Measurements from ENCODE around the gene ARL15. TPM values are rescaled to one million over a fixed set of nuclear protein-coding genes. Genes with fewer than 3 reads are reported as not detected.

ARL15 gene
- total RNA-seq, 3 donors from 2014 or later, result 29.0 to 65.0 (median 42.9) TPM

DNA sequence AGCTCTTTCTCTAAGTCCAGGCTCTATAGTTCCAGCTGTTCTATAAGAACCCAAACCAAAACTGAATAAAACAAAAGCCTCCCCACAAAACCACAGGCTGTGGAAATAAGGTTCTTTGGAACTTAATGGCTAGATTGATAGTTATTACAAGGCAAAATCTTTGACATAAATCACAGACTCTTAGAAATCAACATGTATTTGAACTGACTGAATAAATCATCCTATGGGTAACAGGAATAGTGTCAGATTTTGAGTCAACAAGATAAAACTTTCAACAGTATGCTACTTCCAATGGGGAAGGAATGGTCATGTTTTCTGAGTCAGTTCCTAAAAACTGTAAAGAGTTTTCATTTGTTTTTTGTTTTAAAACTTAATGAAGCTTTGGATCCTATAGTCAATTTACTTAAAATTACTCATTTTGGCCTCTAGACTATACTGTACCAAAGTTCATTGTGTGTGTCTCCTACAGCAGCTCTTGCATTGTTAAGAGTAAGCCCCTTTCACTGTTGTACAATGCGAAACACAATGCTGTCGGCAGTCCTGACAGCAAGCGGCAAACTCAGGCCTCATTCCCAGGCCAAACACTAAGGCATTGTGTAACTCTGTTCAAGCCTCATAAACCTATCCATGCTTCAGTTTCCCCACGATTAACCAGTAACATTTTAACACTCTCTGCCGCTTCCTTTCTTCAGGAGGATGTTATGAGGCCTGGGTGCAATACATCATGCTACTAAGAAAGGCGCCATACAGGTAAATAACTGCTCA, 134.1 kb downstream of the ARL15 start:
- Histone ChIP-seq H3K4me1 (no peaks in the 10 kb centered on the region), H3K27me3 (no peaks in the 10 kb centered on the region), H3K36me3 (no peaks in the 10 kb centered on the region), H3K27ac (no peak overlapping the region), H3K4me3 (no peak overlapping the region), H3K9me3 (peaks cover 0 to 6% of the 10 kb centered on the region in 2 donors)
- TF ChIP-seq POLR2AphosphoS5 (IDR thresholded peaks at IDR 0.05), result no peak
- no peak for TF ChIP-seq POLR2A (IDR thresholded peaks at IDR 0.05)
- TF ChIP-seq, protein P1, sequence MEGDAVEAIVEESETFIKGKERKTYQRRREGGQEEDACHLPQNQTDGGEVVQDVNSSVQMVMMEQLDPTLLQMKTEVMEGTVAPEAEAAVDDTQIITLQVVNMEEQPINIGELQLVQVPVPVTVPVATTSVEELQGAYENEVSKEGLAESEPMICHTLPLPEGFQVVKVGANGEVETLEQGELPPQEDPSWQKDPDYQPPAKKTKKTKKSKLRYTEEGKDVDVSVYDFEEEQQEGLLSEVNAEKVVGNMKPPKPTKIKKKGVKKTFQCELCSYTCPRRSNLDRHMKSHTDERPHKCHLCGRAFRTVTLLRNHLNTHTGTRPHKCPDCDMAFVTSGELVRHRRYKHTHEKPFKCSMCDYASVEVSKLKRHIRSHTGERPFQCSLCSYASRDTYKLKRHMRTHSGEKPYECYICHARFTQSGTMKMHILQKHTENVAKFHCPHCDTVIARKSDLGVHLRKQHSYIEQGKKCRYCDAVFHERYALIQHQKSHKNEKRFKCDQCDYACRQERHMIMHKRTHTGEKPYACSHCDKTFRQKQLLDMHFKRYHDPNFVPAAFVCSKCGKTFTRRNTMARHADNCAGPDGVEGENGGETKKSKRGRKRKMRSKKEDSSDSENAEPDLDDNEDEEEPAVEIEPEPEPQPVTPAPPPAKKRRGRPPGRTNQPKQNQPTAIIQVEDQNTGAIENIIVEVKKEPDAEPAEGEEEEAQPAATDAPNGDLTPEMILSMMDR (IDR thresholded peaks at IDR 0.05), result no peak
- no peak for DNase-seq (ENCODE audit: low spot score in 2 of 2)
- intact Hi-C loops (cut with DNase I; ENCODE audit: low total_unique reads), result no loop called here

DNA sequence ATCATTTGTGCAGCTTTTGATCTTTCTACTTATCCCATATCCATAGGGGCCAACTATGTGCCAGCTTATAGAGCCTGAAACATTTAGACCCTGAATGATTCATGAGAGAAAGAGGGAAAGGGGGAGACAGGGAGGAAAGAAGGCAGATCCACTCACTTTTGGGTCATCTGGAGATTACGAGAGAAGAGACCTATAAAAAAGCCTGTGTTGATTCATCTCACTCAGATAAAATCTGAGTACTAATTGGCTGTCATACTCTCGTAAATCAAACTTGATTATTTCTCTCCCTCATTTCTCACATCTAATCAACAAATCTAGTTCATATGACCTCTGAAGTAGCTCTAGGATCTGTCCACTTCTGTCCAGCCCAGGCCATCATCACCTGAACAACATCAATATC, 137.1 kb downstream of the ARL15 start:
- H3K4me1 ChIP-seq, result no peaks in the 10 kb centered on the region
- TF ChIP-seq POLR2AphosphoS5 (IDR thresholded peaks at IDR 0.05), result no peak
- no peak for TF ChIP-seq POLR2A (IDR thresholded peaks at IDR 0.05)
- TF ChIP-seq, protein P1 (IDR thresholded peaks at IDR 0.05), result no peak
- DNase-seq (ENCODE audit: low spot score in 2 of 2), result no peak
- H3K27me3 ChIP-seq, result no peaks in the 10 kb centered on the region
- H3K9me3 ChIP-seq, result peaks cover 0 to 6% of the 10 kb centered on the region in 2 donors
- H3K36me3 ChIP-seq, result no peaks in the 10 kb centered on the region
- intact Hi-C loops (cut with DNase I; ENCODE audit: low total_unique reads), result no loop called here
- H3K27ac ChIP-seq, result no peak overlapping the region
- no peak overlapping the region for H3K4me3 ChIP-seq

DNA sequence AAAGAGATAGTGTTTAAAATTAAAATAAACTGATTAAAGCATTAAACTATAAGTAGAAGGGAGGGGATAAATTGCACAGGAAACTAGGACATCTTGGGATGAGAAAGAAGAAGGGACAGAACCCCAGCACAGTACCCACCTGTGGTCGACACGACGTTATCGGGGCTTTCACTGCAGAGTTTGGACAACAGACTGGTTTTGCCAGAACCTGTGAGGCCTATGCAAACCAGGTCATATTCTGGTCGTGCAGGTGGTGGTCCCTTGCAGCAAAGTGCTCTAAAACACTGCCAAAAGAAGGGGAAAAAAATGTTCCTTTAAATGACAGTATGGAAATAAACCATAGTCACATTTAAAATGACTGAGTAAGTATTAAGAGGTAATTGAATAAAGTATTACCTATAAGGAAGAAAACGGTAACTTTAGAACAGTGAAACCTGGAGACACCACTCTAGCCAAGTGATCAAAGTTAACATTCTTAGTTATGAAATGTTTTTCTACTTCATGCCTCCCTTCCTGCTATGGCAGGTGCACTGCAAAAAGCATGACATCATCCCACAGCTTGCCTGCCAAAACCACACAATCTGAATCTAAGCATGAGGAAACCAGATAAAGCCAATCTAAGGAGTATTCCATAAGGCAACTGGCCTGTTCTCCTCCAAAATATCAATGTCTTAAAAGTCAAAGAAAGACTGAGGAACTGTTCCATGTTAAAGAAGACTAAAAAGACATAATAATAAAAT, 138.6 kb downstream of the ARL15 start:
- peaks cover 0 to 6% of the 10 kb centered on the region in 2 donors for H3K9me3 ChIP-seq
- intact Hi-C loops (cut with DNase I; ENCODE audit: low total_unique reads), result no loop called here
- no peaks in the 10 kb centered on the region for H3K36me3 ChIP-seq
- no peak for DNase-seq (ENCODE audit: low spot score in 2 of 2)
- H3K27me3 ChIP-seq, result no peaks in the 10 kb centered on the region
- H3K4me3 ChIP-seq, result no peak overlapping the region
- H3K27ac ChIP-seq, result no peak overlapping the region
- no peak for TF ChIP-seq POLR2A (IDR thresholded peaks at IDR 0.05)
- TF ChIP-seq POLR2AphosphoS5 (IDR thresholded peaks at IDR 0.05), result no peak
- TF ChIP-seq, protein P1 (IDR thresholded peaks at IDR 0.05), result no peak
- no peaks in the 10 kb centered on the region for H3K4me1 ChIP-seq

DNA sequence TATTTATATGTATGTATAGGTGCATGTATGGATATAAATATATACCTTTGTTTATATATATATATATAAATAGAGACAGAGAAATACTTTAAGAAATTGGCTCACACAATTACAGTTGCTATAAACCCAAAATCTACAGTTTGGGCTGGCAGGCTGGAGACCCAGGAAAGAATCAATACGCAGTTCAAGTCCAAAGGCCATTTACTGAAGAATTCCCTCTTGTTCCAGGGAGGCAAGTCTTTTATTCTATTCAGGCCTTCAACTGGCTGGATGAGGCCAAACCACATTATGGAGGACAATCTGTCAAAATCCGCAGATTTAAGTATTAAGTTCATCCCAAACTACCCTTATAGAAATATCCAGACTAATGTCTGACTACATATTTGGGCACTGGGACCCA, 144.7 kb downstream of the ARL15 start:
- H3K27ac ChIP-seq, result no peak overlapping the region
- TF ChIP-seq POLR2AphosphoS5 (IDR thresholded peaks at IDR 0.05), result no peak
- H3K36me3 ChIP-seq, result no peaks in the 10 kb centered on the region
- no peak overlapping the region for H3K4me3 ChIP-seq
- DNase-seq (ENCODE audit: low spot score in 2 of 2), result no peak
- H3K9me3 ChIP-seq, result no peaks in the 10 kb centered on the region
- no peaks in the 10 kb centered on the region for H3K27me3 ChIP-seq
- H3K4me1 ChIP-seq, result no peaks in the 10 kb centered on the region
- intact Hi-C loops (cut with DNase I; ENCODE audit: low total_unique reads), result no loop called here

DNA sequence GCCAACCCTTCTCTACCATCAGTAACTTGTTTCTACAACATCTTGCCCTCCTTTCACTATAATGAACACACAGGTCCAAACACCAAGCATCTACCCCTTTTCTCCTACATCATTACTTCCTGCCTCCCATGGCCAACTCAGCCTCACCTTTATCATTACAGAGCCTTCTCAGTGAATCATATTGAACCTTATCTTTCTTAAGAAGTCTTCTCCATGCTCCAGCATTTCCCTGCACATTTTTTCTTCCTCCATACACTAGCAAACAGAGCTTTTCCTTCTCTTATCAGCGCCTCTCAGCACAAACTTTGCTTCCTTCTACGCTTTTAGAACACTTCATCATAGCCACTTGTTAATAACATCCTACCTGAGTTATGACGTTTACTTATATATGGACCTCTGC, 148.2 kb downstream of the ARL15 start:
- Histone ChIP-seq H3K4me1 (no peaks in the 10 kb centered on the region), H3K27ac (no peak overlapping the region), H3K36me3 (no peaks in the 10 kb centered on the region), H3K27me3 (no peaks in the 10 kb centered on the region), H3K4me3 (no peak overlapping the region), H3K9me3 (no peaks in the 10 kb centered on the region)
- intact Hi-C loops (cut with DNase I; ENCODE audit: low total_unique reads), result no loop called here
- no peak for DNase-seq (ENCODE audit: low spot score in 2 of 2)
- TF ChIP-seq POLR2A (IDR thresholded peaks at IDR 0.05) (no peak), POLR2AphosphoS5 (IDR thresholded peaks at IDR 0.05) (no peak)

DNA sequence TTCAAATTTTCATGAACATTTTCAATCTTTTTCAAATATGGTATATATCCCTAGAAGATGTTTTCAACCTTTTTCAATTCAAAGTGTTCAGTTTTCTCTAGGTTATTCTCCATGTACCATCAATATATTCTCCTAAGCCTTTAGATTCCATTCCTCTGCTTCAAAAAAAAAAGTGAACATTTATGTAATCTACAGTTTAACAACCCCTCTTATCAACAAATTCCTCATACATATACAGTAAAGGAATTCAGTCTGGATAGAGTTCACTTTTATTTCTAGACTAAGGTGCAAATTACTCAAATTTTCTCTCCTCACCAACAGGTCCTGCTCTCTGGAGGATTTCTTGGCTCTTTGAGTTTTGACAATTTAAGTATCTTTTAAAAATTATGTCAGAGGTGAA, 150.0 kb downstream of the ARL15 start:
- no peaks in the 10 kb centered on the region for H3K27me3 ChIP-seq
- no peak overlapping the region for H3K4me3 ChIP-seq
- intact Hi-C loops (cut with DNase I; ENCODE audit: low total_unique reads), result no loop called here
- no peak overlapping the region for H3K27ac ChIP-seq
- no peaks in the 10 kb centered on the region for H3K9me3 ChIP-seq
- DNase-seq (ENCODE audit: low spot score in 2 of 2), result no peak
- H3K4me1 ChIP-seq, result no peaks in the 10 kb centered on the region
- no peak for TF ChIP-seq POLR2A (IDR thresholded peaks at IDR 0.05)
- TF ChIP-seq, protein P1 (IDR thresholded peaks at IDR 0.05), result no peak
- no peak for TF ChIP-seq POLR2AphosphoS5 (IDR thresholded peaks at IDR 0.05)
- no peaks in the 10 kb centered on the region for H3K36me3 ChIP-seq

Data from breast epithelium (tissue), 4 donors.